ENCODE measurements around the gene VAV3.

GRCh38 chr1:107767156-107767582, 197.8 kb downstream of the VAV3 start:
- TF ChIP-seq, protein P1, sequence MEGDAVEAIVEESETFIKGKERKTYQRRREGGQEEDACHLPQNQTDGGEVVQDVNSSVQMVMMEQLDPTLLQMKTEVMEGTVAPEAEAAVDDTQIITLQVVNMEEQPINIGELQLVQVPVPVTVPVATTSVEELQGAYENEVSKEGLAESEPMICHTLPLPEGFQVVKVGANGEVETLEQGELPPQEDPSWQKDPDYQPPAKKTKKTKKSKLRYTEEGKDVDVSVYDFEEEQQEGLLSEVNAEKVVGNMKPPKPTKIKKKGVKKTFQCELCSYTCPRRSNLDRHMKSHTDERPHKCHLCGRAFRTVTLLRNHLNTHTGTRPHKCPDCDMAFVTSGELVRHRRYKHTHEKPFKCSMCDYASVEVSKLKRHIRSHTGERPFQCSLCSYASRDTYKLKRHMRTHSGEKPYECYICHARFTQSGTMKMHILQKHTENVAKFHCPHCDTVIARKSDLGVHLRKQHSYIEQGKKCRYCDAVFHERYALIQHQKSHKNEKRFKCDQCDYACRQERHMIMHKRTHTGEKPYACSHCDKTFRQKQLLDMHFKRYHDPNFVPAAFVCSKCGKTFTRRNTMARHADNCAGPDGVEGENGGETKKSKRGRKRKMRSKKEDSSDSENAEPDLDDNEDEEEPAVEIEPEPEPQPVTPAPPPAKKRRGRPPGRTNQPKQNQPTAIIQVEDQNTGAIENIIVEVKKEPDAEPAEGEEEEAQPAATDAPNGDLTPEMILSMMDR (IDR thresholded peaks at IDR 0.05) = no peak
- TF ChIP-seq POLR2AphosphoS5 (IDR thresholded peaks at IDR 0.05) = no peak
- no peak for TF ChIP-seq POLR2A (IDR thresholded peaks at IDR 0.05; ENCODE audit: low read depth)
